Left colon (tissue), 2 donors: ENCODE measurements around the gene ITGAV. TPM values are rescaled to one million over a fixed set of nuclear protein-coding genes. Genes with fewer than 3 reads are reported as not detected.

Source experiments
- ATAC-seq: fragments of 200-7000 bp; cut with Tn5 transposase; one replicate; pipeline ENCODE4 v1.9.1; 2020; ENCODE audit warnings: mild to moderate bottlenecking, moderate library complexity
- DNase-seq, 2 donors: peaks; one replicate each; pipeline ENCODE4 v3.0.0-alpha.2; 2020
- intact Hi-C, 2 donors: fragments of 100-400 bp; cut with DNase I in 1 of 2; cut with micrococcal nuclease in 1 of 2; formaldehyde crosslinking; loops; one replicate each; pipeline versions ENCODE4 v1.11.2 to v1.14.0; 2022; cut with DNase I, micrococcal nuclease
- total RNA-seq, 2 donors: library from RNA; stranded (reverse); fragmentation: NEBNext Ultra II Directional; extraction: Animal tissue kit (Norgen Biotek cat#: 25700); gene quantifications; one replicate each; pipeline ENCODE4 v1.2.1, GENCODE V29; 2021
- donor health status: DM: no; HTN: no; CAD: no.
- donor health status: DM: yes; HTN: yes; CAD: no.

ITGAV gene
- total RNA-seq, 2 donors from 2014 or later = 39.6 to 50.8 TPM

DNA sequence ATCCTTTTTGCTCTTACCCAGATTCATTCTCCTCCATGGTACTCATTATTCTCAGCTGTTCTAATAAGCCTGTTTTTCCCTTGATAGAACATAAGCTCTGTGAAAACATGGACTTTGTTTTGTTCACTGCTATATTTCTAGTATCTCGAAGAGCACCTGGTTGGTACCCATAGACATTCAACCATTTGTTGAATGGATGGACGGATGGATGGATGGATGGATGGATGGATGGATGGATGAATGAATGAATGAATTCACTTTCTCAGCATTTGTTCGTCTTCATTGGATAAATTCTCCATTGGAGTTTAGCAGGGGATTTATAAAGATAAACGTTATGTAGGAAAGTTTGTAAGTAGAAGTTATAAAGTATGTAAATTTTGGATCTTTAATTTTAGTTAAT lies 106.9 kb downstream of the ITGAV start:
- no peak for ATAC-seq
- intact Hi-C loops = no loop called here
- DNase-seq = no peak

DNA sequence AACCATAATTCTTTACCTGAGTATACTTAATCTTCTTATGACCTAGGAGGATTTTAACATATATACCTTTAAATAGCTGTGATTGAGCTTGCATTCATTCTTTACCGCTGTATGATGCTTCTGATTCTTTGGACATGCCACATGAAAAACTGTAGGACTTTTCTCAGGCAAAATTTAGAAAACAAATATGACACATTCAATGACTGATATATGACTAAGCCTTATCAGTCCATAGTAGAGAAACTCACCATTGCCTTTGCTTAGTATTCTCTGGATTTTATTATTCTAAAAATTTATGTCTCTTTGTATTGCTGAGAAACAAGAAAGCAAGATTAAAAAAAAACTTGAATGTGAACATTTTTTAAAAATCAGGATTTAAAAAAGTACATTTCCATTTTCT lies 107.7 kb downstream of the ITGAV start:
- DNase-seq = no peak
- no peak for ATAC-seq
- intact Hi-C loops = no loop called here

DNA sequence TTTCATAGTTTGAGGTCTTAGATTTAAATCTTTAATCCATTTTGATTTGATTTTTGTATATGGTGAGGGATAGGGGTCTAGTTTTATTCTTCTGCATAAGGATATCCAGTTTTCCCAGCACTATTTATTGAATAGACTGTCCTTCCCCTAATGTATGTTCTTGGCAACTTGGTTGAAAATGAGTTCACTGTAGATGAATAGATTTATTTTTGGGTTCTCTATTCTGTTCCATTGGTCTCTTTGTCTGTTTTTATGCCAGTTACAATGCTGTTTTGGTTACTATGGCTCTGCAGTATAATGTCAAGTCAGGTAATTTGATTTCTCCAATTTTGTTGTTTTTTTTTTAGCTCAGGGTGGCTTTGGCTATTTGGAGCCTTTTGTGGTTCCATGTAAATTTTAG lies 109.9 kb downstream of the ITGAV start:
- DNase-seq (no peak), ATAC-seq (no peak)
- intact Hi-C loops = no loop called here

DNA sequence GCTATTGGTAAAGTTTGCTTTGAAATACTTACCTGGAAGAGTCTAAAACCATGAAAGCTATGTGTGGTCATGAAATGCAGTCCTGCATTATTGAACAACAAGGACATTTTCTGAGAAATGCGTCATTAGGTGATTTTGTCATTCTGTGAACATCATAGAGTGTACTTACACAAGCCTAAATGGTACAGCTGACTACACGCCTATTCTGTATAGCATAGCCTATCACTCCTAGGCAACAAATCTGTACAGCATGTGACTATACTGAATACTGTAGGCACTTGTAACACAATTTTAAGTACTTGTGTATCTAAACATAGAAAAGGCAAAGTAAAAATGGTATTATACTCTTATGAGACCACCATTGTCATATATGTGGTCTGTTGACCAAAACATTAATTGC lies 112.2 kb downstream of the ITGAV start:
- ATAC-seq = no peak
- intact Hi-C loops = no loop called here
- no peak for DNase-seq

DNA sequence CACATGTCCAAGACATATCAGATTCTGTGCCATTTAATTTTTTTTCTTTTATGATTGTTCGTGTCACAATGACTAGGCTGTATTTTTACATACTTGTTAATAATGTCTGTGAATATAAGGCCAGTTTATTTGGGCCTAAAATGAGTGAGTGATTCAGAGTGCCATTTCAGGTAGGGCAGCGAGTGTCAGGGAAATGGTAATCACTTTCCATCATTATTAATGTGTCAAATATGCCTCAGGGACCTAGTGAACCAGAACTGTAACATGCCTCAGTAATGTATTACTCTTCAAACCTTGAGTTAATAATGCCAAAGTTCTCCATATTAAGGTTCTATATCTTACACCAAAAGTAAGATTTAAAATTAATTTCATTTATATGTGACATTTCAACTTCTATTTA lies 112.6 kb downstream of the ITGAV start:
- DNase-seq = no peak
- no peak for ATAC-seq
- intact Hi-C loops = no loop called here

DNA sequence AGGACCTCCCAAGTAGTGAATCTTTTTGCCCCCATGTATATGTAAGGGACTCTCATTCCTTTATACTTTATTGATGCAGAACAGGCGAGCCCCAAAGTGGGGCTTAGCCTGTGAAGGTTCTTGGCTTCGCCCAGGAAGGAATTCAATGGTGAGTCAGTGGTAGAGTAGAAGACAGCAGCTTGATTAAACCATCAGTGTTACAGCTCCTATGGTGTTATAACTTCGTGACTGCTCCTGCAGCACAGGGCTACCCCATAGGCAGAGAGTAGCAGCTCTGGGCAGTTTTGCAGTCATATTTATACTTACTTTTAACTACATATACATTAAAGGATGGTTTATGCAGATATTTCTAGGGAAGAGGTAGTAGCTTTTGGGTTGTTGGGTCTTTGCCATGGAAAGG lies 115.0 kb downstream of the ITGAV start:
- DNase-seq = no peak
- intact Hi-C loops = no loop called here
- no peak for ATAC-seq

DNA sequence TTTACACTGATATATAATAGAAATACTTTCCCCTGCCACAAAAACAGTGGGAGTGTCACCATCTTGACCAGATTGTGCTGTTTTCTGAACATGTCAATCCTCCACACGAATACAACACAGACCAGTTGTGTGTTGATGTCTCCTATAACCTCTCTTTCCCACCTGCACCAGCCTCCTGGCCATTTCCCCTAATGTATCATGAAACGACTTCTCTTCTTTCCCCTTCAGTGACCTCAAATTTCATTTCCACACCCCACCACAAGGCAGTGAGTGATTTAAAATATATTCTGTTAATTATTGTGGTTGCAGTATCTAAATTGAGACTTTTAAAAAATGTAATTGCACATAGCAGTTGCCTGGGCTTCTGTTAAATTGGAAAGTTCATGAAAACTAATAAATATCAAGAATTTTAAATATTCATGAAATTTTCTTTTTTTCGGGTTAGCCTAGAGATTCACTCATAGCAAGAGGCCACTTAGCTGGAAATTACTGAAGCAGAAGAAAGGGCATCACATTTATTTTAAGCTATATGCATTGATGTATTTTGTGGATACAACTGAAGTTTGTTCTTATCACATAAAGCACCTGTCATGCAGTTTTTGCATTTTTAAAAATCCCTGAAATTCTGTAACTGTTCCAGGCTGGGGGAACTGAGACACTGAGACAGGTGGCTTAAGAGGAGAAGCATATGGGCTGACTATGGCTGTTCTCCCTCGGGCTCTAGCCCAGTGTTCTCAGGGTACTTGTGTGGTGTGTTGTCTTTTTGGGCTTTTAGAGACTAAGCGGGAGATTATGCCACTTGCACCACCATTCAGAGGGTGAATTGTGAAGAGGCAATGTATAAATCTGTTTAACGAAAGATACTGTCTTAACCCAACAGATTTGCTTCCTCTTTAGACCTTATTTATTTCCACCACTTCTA lies 119.9 kb downstream of the ITGAV start:
- no peak for DNase-seq
- ATAC-seq = no peak
- intact Hi-C loops = no loop called here

DNA sequence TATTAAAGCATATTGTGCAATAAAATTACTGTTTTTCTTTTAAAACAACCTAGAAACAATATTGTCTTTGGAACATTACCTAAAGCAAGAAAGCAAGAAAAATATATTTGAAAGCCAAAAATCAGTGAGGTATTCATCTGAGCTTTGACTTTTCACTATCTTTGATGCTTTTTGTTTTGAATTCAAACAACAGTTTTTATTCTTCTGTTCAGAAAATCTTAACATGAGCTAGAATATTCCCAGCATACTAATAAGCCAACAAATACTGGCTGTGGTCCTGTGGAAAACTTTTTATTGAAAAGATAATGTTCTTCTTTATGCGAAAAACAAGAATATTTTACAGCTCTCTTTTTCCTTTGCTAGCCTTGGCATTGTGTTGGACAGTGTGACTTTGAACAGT lies 123.8 kb downstream of the ITGAV start:
- ATAC-seq (no peak), DNase-seq (no peak)
- intact Hi-C loops = no loop called here

DNA sequence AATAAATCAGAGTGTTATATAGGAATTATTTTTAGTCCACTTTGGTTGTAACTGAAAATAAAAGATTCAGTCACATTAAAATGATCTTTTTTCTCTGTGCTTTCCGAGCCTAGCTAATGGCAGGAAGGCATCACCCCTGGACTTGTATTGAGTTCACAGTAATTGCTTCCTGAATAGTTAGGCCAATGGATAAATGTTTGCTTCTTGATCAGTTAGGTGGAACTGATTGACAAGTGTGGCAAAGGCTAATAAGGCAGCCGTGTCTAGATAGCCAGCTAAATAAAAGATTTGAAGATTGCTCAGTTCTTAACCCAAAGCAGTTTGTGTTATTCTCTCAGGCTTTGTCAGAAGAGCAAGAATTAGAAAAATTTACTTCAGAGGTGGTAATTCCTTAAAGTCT lies 124.8 kb downstream of the ITGAV start:
- no peak for DNase-seq
- no peak for ATAC-seq
- intact Hi-C loops = no loop called here

DNA sequence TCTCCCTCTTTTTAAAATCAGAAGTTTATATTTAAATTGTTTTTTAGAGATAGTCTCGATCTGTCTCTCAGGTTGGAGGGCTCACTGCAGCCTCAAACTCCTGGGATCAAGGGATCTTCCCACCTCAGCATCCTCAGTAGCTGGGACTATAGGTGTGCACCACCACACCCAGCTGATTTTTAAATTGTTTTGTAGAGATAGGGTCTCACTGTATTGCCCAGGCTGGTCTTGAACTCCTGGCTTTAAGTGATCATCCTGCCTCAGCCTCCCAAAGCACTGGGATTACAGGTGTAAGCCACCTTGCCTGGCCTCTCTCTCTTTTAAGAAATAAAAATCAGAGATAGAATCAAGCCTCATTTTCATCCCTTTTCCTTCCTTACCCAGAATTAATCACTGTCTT lies 126.1 kb downstream of the ITGAV start:
- ATAC-seq (no peak), DNase-seq (no peak)
- intact Hi-C loops = no loop called here

DNA sequence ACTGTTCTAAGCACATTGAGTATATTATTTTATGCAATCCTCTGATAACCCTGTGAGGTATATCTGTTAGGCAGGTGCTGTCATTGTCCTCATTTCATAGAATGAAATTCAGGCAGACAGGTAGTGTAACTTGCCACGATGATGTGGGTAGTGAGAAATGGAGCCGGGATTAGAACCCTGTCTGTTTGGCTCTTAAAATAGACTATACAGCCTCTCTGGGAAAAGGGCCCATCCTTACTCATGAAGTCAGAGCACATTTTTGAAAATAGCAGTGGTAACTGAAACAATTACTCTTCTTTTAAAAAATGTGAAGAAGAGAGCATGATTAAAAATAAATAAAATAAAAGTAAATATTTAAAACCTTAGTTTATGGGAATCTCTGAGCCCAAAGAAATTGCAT lies 127.0 kb downstream of the ITGAV start:
- no peak for ATAC-seq
- intact Hi-C loops = no loop called here

DNA sequence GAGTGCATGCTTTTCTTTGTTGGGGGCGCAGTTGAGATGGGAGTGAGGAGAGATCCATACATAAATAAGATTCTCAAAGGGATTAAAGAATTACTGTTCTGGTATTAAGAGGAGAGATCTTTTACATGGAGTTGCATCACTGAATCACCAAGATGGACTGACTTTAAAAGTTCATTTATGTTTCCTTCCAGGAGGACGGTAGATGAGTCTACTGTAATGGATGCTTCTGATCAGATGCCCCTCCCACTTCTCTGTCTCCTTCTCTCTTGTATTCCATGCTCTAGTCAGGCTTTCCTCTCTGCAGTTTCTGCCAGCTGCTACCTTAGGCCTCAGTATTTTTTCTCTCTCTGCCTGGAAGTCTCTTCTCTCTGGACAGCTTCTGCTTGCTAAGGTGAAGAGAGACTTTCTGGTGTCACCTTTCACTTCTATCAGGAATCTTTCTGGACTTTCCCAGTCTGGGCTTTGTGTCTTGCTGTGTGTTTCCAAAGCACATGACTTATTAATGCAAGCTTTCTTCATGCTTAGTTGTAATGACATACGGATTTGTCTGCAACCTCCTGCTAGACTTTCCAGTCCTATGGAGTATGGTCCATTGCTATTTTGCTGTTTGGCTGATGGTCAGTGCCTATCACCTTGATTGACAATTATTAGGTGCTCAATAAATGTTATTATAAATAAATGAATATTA lies 127.6 kb downstream of the ITGAV start:
- intact Hi-C loops = no loop called here
- DNase-seq (no peak), ATAC-seq (no peak)

More for the DNA sequence above, 127.0 kb downstream of the ITGAV start:
- DNase-seq = no peak

DNA sequence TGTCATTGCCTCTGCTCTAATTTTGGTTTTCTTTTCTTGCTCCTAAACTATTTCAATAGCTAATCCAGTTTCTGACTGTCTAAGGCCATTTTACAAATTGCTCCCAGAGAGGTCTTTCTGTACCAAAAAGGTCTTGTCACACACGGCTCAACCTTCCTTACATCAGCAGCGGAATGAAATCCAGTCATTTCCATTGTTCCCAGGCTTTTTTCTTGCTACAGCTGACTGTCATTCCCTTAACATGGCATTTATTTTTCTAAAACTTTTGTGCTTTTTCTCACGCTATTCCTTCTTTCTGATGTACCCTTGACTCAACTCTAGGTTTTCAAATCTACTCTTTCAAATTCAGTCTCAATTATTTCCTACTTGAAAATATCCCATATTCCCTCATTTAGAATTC lies 128.3 kb downstream of the ITGAV start:
- intact Hi-C loops = no loop called here
- DNase-seq (no peak), ATAC-seq (no peak)

DNA sequence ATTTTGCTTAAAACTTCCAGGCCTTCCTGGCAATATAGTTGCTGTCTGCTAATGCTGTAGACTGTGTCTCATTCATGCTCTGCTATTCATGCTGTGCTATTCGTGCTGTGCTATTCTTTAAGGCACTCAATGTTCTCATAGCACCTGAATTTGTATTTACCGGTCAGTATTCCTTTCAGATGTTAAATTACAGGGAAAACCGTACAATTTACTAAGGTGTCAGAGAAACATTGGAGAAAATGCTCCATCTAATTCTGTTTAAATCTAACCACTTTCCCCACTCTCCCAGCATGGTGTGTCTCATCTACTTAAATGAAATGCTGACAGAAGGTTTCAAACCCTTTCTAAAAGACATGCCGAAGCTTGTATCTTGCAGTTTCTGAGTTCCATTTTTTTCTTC lies 129.0 kb downstream of the ITGAV start:
- DNase-seq = no peak
- ATAC-seq = no peak
- intact Hi-C loops = no loop called here

DNA sequence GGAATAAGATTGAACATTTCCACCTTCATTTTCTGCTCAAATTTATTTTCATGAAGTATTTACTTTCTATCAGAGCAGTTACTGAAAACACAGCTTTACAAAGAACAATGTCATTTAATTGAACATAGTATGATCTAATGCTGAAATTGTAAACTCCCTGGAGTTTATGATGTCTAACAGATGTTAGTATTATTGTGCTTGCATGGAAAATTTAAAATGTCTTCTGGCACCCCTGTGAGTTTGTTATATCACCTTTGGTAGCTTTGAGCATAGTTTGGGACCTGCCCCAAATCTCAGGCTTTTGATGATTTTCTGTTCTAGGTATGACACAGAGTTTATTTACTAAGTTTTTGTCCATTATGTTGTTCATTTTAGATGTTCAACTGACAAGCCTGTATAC lies 132.1 kb downstream of the ITGAV start:
- intact Hi-C loops = no loop called here
- no peak for DNase-seq

DNA sequence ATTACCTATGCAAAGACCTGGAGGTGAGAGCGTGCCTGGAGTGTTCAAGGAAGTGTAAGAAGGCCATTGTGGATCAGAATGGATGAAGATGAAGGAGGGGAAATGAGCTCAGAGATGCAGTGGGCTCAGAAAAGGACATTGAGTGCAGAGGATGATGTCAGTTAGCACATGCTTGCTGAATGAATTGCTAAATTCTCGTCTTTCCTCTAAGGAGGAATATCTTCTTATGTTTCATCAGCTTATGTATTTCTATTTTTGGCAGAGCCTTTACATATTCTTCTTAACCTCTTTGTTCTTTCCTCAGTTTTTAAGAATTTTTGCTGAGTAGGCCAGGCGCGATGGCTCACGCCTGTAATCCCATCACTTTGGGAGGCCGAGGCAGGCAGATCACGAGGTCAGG lies 134.9 kb downstream of the ITGAV start:
- ATAC-seq (no peak), DNase-seq (no peak)
- intact Hi-C loops = no loop called here

More for the DNA sequence above, 132.1 kb downstream of the ITGAV start:
- no peak for ATAC-seq

DNA sequence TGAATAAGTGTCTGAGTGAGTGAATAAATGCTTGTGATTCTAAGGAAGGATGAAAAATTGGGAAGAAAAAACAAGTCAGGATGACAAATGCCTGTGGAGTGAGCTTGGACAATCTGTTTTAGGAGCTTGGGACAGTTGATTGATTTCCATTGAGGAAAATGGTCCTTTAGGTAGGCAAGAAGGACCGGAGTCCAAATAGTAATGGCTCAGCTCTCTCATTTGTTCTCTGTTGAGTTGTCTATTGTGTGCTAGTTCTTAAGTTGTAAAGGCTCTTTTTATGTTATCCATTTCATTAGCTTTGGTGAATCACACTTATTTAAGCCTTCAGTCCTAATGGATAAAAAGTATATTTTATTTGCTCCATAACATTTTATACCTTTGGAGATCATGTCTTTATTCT lies 135.9 kb downstream of the ITGAV start:
- no peak for ATAC-seq
- intact Hi-C loops = no loop called here
- no peak for DNase-seq

DNA sequence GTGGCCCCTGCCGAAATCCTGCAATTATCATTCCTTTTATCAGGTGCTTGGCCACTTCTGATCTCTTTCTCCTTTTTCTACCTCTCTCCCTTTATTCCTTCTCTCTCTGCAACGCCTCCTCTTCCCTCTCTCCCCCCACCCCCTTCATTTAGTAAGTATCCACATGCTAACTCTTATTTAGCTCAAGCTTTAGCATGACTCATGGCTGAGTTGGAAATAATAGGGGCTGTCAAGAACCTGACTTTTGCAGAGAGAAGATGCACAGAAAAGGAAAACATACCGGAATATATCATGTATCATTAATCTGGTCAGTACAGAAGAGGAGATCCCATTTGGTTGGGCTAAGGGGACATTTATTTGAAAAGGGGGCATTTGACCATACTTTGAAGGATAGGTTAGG lies 137.1 kb downstream of the ITGAV start:
- DNase-seq (no peak), ATAC-seq (no peak)
- intact Hi-C loops = no loop called here

DNA sequence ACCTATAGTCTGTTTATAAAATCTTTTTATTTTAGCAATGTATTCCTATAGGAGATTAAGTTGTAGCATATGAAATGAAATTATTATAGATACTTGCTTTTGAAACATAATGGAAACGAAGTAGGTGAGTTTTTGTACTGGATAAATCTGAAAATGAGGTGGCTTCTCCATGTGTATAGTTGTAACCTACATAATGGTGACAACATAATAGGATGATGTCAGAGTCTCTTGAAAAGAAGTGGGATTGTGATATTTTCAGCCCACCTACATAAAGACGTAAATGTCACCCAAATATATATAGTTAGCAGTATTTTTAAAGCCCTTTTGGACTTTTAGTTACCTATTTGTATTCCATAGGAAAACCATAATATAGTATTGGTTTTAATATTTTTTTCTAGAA lies 138.8 kb downstream of the ITGAV start:
- intact Hi-C loops = no loop called here
- DNase-seq (no peak), ATAC-seq (no peak)
